Panc1 (cell line): ENCODE results near the gene UGT1A7. TPM values are rescaled to one million over a fixed set of nuclear protein-coding genes. Genes with fewer than 3 reads are reported as not detected.

Experiments
- ATAC-seq: fragments of 200-7000 bp; cut with Tn5 transposase; 2 replicates; pipeline ENCODE4 v1.9.1; 2020; ENCODE audit warnings: mild to moderate bottlenecking, moderate library complexity
- BruUV-seq: library from RNA; stranded (reverse); fragments of 400-500 nt; replicated peaks from 2 replicates; lab custom pipeline; 2021; lab: Mats Ljungman, UMichigan
- CTCF ChIA-PET: fragments of 300-600 bp; sonication (Branson Sonifier 250); formaldehyde crosslinking; loops from one replicate; lab custom pipeline; 2022; ENCODE audit warnings: antibody characterized with exemption; lab: Charles Lee
- POLR2A ChIA-PET: fragments of 300-600 bp; sonication (Branson Sonifier 250); formaldehyde crosslinking; loops from one replicate; lab custom pipeline; 2022; ENCODE audit warnings: antibody characterized with exemption; lab: Charles Lee
- DNase-seq: peaks from one replicate; pipeline ENCODE4 v3.0.0-alpha.2; 2010; ENCODE audit warnings: low read depth, low spot score
- H3K27ac ChIP-seq: 2 replicates; pipeline ENCODE4 v1.5.1; 2011; ENCODE audit warnings: mild to moderate bottlenecking, low read length, inconsistent platforms
- H3K27me3 ChIP-seq: fragments of 200-500 bp; sonication (Bioruptor generic); 2 replicates; pipeline ENCODE4 v1.6.0; 2014; ENCODE audit warnings: low read length, inconsistent platforms; ENCODE audit not compliant: control insufficient read depth, insufficient read depth
- H3K36me3 ChIP-seq: fragments of 200-500 bp; sonication (Bioruptor generic); 2 replicates; pipeline ENCODE4 v1.5.1; 2014; ENCODE audit warnings: inconsistent platforms, mild to moderate bottlenecking, low read length, moderate library complexity; ENCODE audit not compliant: control insufficient read depth, insufficient read depth
- H3K4me1 ChIP-seq: 2 replicates; pipeline ENCODE4 v1.5.1; 2011; ENCODE audit warnings: inconsistent platforms, mild to moderate bottlenecking, low read length, moderate library complexity; ENCODE audit not compliant: control insufficient read depth, insufficient read depth
- H3K4me3 ChIP-seq, 2 experiments: 2 replicates each; pipeline ENCODE4 v1.5.1; 2011 to 2012; ENCODE audit warnings: low read depth in 2 of 2, low read length in 2 of 2, mild to moderate bottlenecking in 2 of 2, inconsistent platforms in 1 of 2, moderate library complexity in 1 of 2
- H3K9me3 ChIP-seq: fragments of 200-500 bp; sonication (Bioruptor generic); 2 replicates; pipeline ENCODE4 v1.5.1; 2014; ENCODE audit warnings: low read depth, mild to moderate bottlenecking, inconsistent platforms, low read length, moderate library complexity; ENCODE audit not compliant: control insufficient read depth, insufficient read depth
- POLR2AphosphoS5 ChIP-seq: IDR thresholded peaks from 2 replicates; pipeline ENCODE4 v1.6.1; 2012; ENCODE audit warnings: mild to moderate bottlenecking, low read depth, low read length, moderate library complexity
- REST ChIP-seq, 2 experiments: IDR thresholded peaks; 2 replicates each; pipeline ENCODE4 v1.6.1; 2011 to 2012; ENCODE audit warnings: low read depth in 2 of 2, control low read depth in 1 of 2, low read length in 1 of 2, mild to moderate bottlenecking in 1 of 2, moderate library complexity in 1 of 2; ENCODE audit not compliant: insufficient read depth in 1 of 2
- SIN3A ChIP-seq: IDR thresholded peaks from 2 replicates; pipeline ENCODE4 v1.6.1; 2012; ENCODE audit warnings: low read depth, mild to moderate bottlenecking, low read length, moderate library complexity, borderline replicate concordance; ENCODE audit not compliant: insufficient read depth
- TCF7L2 ChIP-seq: IDR thresholded peaks from 2 replicates; pipeline ENCODE4 v1.6.1; 2011; ENCODE audit warnings: mild to moderate bottlenecking, low read depth, low read length, inconsistent platforms
- in situ Hi-C: cut with HindIII; loops from 2 replicates; pipeline ENCODE4 v1.10.0; 2016; ENCODE audit warnings: low sequenced_read_pairs, low pct_unique_long_range_greater_than_20kb
- intact Hi-C: fragments of 100-400 bp; cut with micrococcal nuclease; formaldehyde crosslinking; loops from one replicate; pipeline ENCODE4 v1.10.0; 2022; ENCODE audit not compliant: unreplicated experiment
- total RNA-seq: library from RNA; stranded (reverse); gene quantifications from one replicate; pipeline ENCODE4 v1.2.1, GENCODE V29; 2021; ENCODE audit not compliant: unreplicated experiment
- TF ChIP-seq, protein P1 (sequence below): fragments of 450-650 bp; IDR thresholded peaks from 2 replicates; pipeline ENCODE4 v1.5.1; 2017; ENCODE audit warnings: mild to moderate bottlenecking

The UGT1A7 gene
- total RNA-seq, 1 experiment from 2014 or later = not detected

DNA sequence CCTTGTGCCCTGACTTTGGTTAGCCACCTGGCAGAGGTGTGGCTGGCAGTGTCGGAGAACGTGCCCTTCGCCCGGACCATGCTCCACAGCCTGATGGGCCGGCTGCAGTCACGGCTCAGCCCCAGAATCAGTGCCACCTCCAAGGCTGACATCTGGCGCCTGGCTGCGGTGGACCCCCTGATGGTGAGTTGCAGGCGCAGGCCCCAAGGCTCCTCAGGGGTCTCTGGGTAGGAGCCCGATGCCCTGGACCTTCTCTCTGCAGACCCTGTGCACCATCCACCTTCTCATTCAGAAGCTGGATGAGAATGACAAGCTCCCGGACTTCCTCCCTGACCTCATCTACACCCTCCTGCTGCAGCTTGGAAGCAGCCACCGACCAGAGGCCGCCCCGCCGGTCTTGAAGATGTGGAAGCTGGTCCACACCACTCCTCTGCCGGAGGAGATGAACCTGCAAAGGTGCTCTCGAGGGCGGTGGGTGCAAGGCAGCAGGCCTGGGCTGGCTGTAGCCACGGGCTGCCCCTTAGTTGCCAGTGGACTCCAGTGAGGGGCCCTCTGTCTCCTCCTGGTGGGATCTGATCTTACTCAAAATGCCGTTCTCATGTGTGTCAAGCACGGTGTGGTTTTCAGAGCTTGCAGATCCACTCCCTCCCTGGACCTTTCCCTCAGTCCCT lies 140.5 kb downstream of the UGT1A7 start:
- DNase-seq (no peak), ATAC-seq (no peak)
- ChIA-PET POLR2A (no interaction called here), CTCF (no interaction called here)
- no peak overlapping the region for H3K27ac ChIP-seq
- in situ Hi-C loops (no loop called here), intact Hi-C loops (no loop called here)
- H3K9me3 ChIP-seq = no peaks in the 10 kb centered on the region
- H3K4me3 ChIP-seq = no peak overlapping the region
- no peaks in the 10 kb centered on the region for H3K27me3 ChIP-seq
- BruUV-seq = no TSS peak
- no peaks in the 10 kb centered on the region for H3K4me1 ChIP-seq
- no peaks in the 10 kb centered on the region for H3K36me3 ChIP-seq
- TF ChIP-seq SIN3A = no peak
- TF ChIP-seq, protein P1, sequence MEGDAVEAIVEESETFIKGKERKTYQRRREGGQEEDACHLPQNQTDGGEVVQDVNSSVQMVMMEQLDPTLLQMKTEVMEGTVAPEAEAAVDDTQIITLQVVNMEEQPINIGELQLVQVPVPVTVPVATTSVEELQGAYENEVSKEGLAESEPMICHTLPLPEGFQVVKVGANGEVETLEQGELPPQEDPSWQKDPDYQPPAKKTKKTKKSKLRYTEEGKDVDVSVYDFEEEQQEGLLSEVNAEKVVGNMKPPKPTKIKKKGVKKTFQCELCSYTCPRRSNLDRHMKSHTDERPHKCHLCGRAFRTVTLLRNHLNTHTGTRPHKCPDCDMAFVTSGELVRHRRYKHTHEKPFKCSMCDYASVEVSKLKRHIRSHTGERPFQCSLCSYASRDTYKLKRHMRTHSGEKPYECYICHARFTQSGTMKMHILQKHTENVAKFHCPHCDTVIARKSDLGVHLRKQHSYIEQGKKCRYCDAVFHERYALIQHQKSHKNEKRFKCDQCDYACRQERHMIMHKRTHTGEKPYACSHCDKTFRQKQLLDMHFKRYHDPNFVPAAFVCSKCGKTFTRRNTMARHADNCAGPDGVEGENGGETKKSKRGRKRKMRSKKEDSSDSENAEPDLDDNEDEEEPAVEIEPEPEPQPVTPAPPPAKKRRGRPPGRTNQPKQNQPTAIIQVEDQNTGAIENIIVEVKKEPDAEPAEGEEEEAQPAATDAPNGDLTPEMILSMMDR = no peak
- no peak for TF ChIP-seq POLR2AphosphoS5
- no peak for TF ChIP-seq TCF7L2
- TF ChIP-seq REST (IDR thresholded peaks at IDR 0.05; ENCODE audit: insufficient read depth in 1 of 2, low read depth in 2 of 2, low read length in 1 of 2) = no peak

Other genes starting within 250 kb of the UGT1A7 start
- gene USP40, start 115.1 kb upstream of the UGT1A7 start, total RNA-seq = 26.6 TPM
- 0.15 TPM for gene UGT1A8, start 64.3 kb upstream of the UGT1A7 start, total RNA-seq
- gene UGT1A10, start 45.5 kb upstream of the UGT1A7 start, total RNA-seq = not detected
- not detected for gene UGT1A9, start 10.0 kb upstream of the UGT1A7 start, total RNA-seq
- not detected for gene UGT1A6, start 11.0 kb downstream of the UGT1A7 start, total RNA-seq
- not detected for gene UGT1A5, start 31.0 kb downstream of the UGT1A7 start, total RNA-seq
- gene UGT1A4, start 36.8 kb downstream of the UGT1A7 start, total RNA-seq = not detected
- not detected for gene UGT1A3, start 47.1 kb downstream of the UGT1A7 start, total RNA-seq
- not detected for gene UGT1A1, start 78.4 kb downstream of the UGT1A7 start, total RNA-seq
- gene MROH2A, start 96.4 kb downstream of the UGT1A7 start, total RNA-seq = not detected
- 87.0 TPM for gene HJURP, start 172.6 kb downstream of the UGT1A7 start, total RNA-seq
- 3.9 TPM for gene TRPM8, start 235.5 kb downstream of the UGT1A7 start, total RNA-seq